Measurements from ENCODE around the gene ANHX.

Gene ANHX

GRCh38 chr12:133215724-133216123 lies 20.0 kb downstream of the ANHX start:
- TF ChIP-seq, protein P1, sequence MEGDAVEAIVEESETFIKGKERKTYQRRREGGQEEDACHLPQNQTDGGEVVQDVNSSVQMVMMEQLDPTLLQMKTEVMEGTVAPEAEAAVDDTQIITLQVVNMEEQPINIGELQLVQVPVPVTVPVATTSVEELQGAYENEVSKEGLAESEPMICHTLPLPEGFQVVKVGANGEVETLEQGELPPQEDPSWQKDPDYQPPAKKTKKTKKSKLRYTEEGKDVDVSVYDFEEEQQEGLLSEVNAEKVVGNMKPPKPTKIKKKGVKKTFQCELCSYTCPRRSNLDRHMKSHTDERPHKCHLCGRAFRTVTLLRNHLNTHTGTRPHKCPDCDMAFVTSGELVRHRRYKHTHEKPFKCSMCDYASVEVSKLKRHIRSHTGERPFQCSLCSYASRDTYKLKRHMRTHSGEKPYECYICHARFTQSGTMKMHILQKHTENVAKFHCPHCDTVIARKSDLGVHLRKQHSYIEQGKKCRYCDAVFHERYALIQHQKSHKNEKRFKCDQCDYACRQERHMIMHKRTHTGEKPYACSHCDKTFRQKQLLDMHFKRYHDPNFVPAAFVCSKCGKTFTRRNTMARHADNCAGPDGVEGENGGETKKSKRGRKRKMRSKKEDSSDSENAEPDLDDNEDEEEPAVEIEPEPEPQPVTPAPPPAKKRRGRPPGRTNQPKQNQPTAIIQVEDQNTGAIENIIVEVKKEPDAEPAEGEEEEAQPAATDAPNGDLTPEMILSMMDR (IDR thresholded peaks at IDR 0.05; ENCODE audit: insufficient read depth, low read length) = no peak
- TF ChIP-seq, protein P2, sequence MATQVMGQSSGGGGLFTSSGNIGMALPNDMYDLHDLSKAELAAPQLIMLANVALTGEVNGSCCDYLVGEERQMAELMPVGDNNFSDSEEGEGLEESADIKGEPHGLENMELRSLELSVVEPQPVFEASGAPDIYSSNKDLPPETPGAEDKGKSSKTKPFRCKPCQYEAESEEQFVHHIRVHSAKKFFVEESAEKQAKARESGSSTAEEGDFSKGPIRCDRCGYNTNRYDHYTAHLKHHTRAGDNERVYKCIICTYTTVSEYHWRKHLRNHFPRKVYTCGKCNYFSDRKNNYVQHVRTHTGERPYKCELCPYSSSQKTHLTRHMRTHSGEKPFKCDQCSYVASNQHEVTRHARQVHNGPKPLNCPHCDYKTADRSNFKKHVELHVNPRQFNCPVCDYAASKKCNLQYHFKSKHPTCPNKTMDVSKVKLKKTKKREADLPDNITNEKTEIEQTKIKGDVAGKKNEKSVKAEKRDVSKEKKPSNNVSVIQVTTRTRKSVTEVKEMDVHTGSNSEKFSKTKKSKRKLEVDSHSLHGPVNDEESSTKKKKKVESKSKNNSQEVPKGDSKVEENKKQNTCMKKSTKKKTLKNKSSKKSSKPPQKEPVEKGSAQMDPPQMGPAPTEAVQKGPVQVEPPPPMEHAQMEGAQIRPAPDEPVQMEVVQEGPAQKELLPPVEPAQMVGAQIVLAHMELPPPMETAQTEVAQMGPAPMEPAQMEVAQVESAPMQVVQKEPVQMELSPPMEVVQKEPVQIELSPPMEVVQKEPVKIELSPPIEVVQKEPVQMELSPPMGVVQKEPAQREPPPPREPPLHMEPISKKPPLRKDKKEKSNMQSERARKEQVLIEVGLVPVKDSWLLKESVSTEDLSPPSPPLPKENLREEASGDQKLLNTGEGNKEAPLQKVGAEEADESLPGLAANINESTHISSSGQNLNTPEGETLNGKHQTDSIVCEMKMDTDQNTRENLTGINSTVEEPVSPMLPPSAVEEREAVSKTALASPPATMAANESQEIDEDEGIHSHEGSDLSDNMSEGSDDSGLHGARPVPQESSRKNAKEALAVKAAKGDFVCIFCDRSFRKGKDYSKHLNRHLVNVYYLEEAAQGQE (IDR thresholded peaks at IDR 0.05; ENCODE audit: insufficient replicate concordance, low read depth) = no peak
- TF ChIP-seq POLR2AphosphoS5 (IDR thresholded peaks at IDR 0.05; ENCODE audit: low read depth) (no peak), SPI1 (IDR thresholded peaks at IDR 0.05; ENCODE audit: borderline replicate concordance, low read depth) (no peak), GABPA (IDR thresholded peaks at IDR 0.05; ENCODE audit: low read depth) (no peak)
- H3K27me3 ChIP-seq (ENCODE audit: insufficient read depth, poor library complexity, severe bottlenecking) = no peaks in the 10 kb centered on the region
- no peak for DNase-seq (ENCODE audit: low read depth in 1 of 2, low spot score in 1 of 2)
- H3K27ac ChIP-seq (replicated peaks) = no peak overlapping the region
- no peak overlapping the region for H3K4me3 ChIP-seq (replicated peaks; ENCODE audit: insufficient read depth, low read length)

- no peak overlapping the region for H3K27ac ChIP-seq (replicated peaks)
- H3K27me3 ChIP-seq (ENCODE audit: insufficient read depth, poor library complexity, severe bottlenecking) = no peaks in the 10 kb centered on the region
- H3K4me3 ChIP-seq (replicated peaks; ENCODE audit: insufficient read depth, low read length) = no peak overlapping the region
- TF ChIP-seq, protein P1 (IDR thresholded peaks at IDR 0.05; ENCODE audit: insufficient read depth, low read length) = no peak
- TF ChIP-seq, protein P2 (IDR thresholded peaks at IDR 0.05; ENCODE audit: insufficient replicate concordance, low read depth) = no peak
- TF ChIP-seq POLR2AphosphoS5 (IDR thresholded peaks at IDR 0.05; ENCODE audit: low read depth) = no peak
- TF ChIP-seq GABPA (IDR thresholded peaks at IDR 0.05; ENCODE audit: low read depth) = no peak
- TF ChIP-seq SPI1 (IDR thresholded peaks at IDR 0.05; ENCODE audit: borderline replicate concordance, low read depth) = no peak
- no peak for DNase-seq (ENCODE audit: low read depth in 1 of 2, low spot score in 1 of 2)
Observed at GRCh38 chr12:133206390-133206789, 29.3 kb downstream of the ANHX start.

- no peak overlapping the region for H3K4me3 ChIP-seq (replicated peaks; ENCODE audit: insufficient read depth, low read length)
- H3K27me3 ChIP-seq (ENCODE audit: insufficient read depth, poor library complexity, severe bottlenecking) = no peaks in the 10 kb centered on the region
- no peak overlapping the region for H3K27ac ChIP-seq (replicated peaks)
- no peak for DNase-seq (ENCODE audit: low read depth in 1 of 2, low spot score in 1 of 2)
- no peak for TF ChIP-seq POLR2AphosphoS5 (IDR thresholded peaks at IDR 0.05; ENCODE audit: low read depth)
- TF ChIP-seq GABPA (IDR thresholded peaks at IDR 0.05; ENCODE audit: low read depth) = no peak
- TF ChIP-seq, protein P2 (IDR thresholded peaks at IDR 0.05; ENCODE audit: insufficient replicate concordance, low read depth) = no peak
- TF ChIP-seq, protein P1 (IDR thresholded peaks at IDR 0.05; ENCODE audit: insufficient read depth, low read length) = no peak
- TF ChIP-seq SPI1 (IDR thresholded peaks at IDR 0.05; ENCODE audit: borderline replicate concordance, low read depth) = no peak
Observed at GRCh38 chr12:133204264-133204603, 31.4 kb downstream of the ANHX start.

Measured in HL-60 (cell line).